OCI-LY1 (cell line): ENCODE measurements around the gene MYD88.

Experiments used
- EZH2 ChIP-seq: fragments of 200-600 bp; sonication (generic), shearing (Covaris generic); IDR thresholded peaks from 2 replicates; pipeline ENCODE4 v1.8.0; 2017; ENCODE audit warnings: borderline replicate concordance, mixed run types, mild to moderate bottlenecking, antibody characterized with exemption, low read length, moderate library complexity, mixed read lengths
- TF ChIP-seq, protein P1 (sequence below): fragments of 200-600 bp; sonication (generic), shearing (Covaris generic); IDR thresholded peaks from 2 replicates; pipeline ENCODE4 v1.5.1; 2017; ENCODE audit warnings: mild to moderate bottlenecking, antibody characterized with exemption, low read length, moderate library complexity, mixed read lengths

DNA sequence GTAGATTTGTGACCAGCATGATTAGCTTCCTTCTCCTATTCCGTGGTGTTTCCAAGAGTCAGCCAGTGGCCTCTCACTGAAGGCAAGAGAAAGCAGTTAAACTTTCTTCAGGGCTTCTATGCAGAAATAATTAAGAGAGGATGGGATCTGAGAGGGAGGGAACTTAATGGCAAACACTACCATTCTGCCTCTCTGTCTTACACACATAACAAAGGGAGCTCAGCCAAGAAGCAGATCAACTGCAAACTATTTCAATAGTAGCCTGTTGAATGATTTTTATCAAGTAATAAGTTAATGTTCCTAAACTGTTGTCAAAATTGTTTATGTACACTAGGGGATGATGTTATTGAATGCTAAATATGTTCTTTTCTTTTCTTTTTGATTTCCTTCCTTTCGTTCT is 38.7 kb downstream of the MYD88 start:
- TF ChIP-seq, protein P1, sequence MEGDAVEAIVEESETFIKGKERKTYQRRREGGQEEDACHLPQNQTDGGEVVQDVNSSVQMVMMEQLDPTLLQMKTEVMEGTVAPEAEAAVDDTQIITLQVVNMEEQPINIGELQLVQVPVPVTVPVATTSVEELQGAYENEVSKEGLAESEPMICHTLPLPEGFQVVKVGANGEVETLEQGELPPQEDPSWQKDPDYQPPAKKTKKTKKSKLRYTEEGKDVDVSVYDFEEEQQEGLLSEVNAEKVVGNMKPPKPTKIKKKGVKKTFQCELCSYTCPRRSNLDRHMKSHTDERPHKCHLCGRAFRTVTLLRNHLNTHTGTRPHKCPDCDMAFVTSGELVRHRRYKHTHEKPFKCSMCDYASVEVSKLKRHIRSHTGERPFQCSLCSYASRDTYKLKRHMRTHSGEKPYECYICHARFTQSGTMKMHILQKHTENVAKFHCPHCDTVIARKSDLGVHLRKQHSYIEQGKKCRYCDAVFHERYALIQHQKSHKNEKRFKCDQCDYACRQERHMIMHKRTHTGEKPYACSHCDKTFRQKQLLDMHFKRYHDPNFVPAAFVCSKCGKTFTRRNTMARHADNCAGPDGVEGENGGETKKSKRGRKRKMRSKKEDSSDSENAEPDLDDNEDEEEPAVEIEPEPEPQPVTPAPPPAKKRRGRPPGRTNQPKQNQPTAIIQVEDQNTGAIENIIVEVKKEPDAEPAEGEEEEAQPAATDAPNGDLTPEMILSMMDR, result no peak
- no peak for TF ChIP-seq EZH2
